HG03460 (cell line): ENCODE measurements around the gene HOXD1.

Experiments used
- ATAC-seq: cut with Tn5 transposase; IDR thresholded peaks from one replicate; pipeline ENCODE4 v1.9.1; 2021; ENCODE audit not compliant: unreplicated experiment

HOXD1 gene

DNA sequence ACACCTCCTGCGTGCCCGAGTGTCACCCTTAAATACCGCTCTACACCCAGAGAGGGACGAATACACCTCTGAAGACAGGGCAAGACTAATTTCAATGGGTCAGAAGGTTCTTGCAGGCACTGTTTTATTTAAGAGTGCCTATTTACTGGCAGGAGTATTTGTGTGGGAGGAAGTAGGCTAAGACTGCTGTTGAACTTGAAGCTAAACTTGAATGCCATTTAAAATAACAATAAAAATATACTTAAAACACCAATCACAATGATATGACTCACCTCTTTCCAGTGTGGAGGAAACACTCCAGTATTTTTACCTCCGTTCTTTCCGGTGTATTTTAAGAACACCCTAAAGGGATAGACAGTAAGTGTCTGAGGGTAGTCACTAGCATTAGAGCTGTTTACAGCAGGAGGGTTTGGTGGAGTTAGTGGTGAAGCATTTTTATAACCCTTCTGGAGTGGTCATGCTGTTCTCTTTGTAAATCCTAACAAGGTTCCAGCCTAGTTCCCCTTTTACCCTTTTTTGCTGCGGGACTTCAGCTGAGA lies 9.6 kb upstream of the HOXD1 start:
- ATAC-seq: no peak

DNA sequence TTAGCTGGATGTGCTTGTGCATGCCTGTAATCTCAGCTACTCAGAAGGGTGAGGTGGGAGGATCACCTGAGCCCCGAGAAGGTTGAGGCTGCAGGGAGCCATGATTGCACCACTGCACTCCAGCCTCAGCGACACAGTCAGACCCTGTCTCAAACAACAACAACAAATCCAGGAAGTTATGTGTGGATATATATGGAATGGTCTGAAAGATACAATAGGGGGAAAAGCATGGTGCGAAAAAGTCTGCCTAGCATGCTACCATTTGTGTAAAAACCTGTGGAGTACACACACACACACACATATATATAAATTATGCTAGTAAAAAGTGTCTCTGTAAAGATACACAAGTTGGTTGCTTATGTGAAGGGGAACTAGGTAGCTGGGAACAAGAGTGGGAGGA lies 6.9 kb upstream of the HOXD1 start:
- no peak for ATAC-seq

DNA sequence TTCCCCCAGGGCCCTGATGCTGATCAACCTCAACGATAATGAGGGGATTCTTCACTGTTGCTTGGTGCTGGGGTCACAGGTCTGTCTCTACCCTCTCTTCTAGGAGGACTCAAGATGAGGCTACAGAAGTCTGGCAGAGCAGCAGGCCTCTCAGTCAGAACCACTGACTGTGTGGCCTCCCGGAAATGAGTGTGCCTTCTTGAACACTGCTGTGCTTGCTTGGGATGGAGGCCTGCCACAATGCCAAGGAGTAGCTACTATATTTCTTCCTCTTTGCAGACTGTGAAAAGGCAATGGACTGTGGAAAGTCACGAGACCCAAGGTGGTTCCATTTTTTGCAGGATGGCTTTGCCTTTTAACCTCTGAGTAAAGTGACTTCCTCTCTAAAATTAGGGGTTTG lies 5.8 kb upstream of the HOXD1 start:
- ATAC-seq: no peak

DNA sequence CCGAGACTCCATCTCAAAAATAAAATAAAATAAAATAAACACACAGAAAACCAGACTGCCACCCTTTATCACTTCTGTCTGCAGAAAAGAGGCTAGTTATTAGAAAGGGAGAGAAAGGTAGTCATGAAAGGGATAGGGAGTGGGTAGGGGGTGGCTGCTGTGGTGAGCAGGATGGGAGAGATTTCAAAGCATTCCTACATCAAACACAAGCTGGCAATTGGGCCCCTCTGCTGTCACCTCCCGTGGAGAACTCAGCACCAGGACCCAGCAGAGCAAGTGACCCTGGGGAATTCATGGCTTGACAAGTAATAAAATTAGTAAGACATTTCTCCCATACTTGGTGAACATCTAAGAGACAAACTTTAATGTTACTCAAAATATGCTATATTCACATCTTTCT lies 3.7 kb upstream of the HOXD1 start:
- no peak for ATAC-seq

DNA sequence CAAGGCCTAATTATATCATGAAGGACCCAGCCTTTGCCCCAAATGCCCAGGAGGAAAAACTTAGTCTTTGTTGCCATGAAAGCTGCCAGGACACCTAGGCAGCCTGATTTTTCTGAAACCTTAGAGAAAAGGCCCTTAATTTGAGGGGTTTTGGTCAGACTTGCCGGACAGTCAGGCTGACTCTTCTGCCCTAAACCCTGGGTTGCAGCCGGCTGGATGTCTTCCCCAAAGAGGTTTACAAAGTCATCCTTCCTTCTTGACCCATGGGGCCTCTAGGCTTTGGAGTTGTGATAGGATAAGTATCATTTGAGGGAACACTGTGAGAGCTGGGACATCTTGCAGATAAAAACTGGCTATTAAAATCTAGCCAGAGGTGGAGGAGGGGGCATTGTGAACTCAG lies 2.4 kb upstream of the HOXD1 start:
- ATAC-seq: no peak

- ATAC-seq: no peak
Observed at GRCh38 chr2:176187200-176187898, 1.1 kb upstream of the HOXD1 start.

DNA sequence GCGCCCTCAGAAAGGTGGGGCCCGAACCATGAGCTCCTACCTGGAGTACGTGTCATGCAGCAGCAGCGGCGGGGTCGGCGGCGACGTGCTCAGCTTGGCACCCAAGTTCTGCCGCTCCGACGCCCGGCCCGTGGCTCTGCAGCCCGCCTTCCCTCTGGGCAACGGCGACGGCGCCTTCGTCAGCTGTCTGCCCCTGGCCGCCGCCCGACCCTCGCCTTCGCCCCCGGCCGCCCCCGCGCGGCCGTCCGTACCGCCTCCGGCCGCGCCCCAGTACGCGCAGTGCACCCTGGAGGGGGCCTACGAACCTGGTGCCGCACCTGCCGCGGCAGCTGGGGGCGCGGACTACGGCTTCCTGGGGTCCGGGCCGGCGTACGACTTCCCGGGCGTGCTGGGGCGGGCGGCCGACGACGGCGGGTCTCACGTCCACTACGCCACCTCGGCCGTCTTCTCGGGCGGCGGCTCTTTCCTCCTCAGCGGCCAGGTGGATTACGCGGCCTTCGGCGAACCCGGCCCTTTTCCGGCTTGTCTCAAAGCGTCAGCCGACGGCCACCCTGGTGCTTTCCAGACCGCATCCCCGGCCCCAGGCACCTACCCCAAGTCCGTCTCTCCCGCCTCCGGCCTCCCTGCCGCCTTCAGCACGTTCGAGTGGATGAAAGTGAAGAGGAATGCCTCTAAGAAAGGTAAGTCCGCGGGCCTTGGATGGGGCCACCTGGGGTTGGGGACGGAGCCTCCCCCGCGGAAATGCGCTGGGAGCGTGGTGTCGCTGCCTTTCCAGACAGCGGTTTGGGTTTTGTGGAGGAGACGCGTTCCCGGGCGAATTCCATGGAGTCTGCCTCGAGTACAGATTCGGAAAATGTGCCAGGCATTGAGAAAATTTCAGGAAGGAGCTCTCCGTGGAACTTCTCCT lies 559 bp downstream of the HOXD1 start:
- no peak for ATAC-seq

DNA sequence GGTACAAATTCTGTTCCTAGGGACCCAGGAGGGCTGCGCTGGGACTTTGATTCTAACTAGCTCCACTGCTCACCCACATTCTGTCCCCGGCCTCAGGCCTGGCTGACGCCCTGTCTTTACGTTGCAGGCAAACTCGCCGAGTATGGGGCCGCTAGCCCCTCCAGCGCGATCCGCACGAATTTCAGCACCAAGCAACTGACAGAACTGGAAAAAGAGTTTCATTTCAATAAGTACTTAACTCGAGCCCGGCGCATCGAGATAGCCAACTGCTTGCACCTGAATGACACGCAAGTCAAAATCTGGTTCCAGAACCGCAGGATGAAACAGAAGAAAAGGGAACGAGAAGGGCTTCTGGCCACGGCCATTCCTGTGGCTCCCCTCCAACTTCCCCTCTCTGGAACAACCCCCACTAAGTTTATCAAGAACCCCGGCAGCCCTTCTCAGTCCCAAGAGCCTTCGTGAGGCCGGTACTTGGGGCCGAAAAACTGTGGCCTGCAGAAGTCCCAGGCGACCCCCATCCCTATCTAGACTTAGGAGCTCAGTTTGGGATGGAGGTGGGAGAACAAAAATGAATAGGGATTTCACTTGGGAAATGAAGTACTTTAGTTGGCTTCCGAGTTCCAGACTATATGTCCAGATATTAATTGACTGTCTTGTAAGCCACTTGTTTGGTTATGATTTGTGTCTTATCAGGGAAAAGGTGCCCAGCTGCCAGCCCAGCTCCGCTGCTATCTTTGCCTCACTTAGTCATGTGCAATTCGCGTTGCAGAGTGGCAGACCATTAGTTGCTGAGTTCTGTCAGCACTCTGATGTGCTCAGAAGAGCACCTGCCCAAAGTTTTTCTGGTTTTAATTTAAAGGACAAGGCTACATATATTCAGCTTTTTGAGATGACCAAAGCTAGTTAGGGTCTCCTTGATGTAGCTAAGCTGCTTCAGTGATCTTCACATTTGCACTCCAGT lies 1.5 kb downstream of the HOXD1 start:
- ATAC-seq: no peak

DNA sequence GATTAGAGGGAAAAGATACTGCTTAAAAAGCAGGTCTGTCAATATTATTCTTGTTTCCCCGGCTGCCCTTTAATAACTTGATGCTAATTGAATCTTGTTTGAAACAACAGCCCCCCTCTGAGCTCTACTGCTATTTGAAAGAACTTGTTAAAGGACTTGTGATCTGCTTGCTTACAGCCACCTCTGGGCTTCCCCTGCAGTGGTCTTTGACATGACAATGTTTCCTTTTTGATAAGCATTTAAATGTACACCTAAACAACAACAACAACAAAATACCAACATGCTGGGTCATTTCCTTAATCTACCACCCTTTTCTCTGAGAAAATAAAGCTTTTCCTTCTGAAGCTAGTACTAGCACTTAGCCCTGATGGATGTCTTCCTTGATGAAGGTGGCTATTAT lies 3.9 kb downstream of the HOXD1 start:
- ATAC-seq: no peak

DNA sequence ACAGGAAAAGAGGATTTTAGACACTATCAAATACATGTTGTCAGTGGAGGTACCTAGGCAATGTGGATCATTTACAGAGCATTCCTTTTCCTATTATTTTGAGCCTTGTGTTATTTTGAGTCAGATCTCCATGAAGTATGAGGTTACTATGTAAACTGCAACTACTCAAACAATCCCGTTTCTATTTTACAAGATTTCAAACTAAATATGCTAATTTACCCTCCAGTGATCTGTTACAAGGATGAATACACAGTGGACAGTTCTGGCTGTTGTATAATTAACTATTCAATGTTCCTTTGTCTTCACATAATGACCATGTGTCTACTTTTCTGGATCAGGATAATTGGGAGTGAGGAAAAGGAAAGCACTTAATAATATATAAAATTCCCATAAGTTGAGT lies 4.6 kb downstream of the HOXD1 start:
- ATAC-seq: no peak

DNA sequence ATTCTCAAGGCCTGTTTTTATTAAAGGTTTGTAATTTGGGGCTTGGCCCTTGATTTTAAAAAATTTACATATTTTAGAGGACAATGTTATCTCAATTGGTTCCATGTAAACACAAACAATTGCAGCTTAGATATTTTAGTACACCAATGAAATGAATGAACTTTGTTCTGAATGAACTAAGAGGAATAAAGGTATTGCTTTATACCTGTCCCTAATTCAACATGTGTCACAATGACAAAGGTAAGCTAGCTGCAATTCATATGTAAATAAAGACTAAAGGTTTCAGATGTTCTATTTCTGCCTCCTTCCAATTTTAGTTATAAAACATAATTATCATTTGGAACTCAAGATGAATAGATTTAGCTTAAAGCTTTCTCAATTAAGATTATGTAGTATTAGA lies 11.4 kb downstream of the HOXD1 start:
- ATAC-seq: no peak

DNA sequence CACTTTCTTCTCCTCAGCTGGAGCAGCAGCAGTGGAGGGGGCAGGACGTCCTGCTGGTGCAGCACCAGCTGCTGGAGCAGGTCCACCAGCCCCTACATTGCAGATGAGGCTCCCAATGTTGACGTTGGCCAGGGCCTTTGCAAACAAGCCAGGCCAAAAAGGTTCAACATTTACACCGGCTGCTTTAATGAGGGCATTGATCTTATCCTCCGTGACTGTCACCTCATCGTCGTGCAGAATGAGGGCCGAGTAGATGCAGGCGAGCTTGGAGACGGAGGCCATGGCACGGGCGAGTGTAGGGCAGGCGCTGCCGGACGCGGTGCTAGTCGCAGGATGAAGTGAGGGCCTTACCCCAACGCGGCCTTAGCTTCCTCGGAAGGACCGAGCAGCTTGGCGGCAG lies 12.5 kb downstream of the HOXD1 start:
- no peak for ATAC-seq

DNA sequence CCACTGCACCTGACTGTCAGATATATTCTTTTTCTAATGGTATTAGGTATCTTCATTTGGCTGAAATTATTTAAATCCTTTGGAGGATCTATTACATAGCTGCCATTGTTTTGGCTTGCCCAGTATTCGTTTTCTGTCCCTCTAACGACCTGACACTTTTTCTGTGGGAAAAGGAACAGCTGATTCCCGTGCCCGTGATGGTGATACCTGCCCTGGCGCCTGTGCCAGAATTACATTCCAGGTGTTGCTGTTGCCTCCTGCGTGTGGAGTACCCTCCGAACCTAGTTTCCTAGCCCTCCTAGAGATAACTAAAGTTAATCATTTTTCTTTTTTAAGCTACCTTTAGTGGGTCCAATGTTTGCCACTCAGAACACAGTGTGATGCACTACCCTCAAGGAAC lies 14.0 kb downstream of the HOXD1 start:
- ATAC-seq: no peak

- no peak for ATAC-seq
Observed at GRCh38 chr2:176205126-176205525, 16.7 kb downstream of the HOXD1 start.

DNA sequence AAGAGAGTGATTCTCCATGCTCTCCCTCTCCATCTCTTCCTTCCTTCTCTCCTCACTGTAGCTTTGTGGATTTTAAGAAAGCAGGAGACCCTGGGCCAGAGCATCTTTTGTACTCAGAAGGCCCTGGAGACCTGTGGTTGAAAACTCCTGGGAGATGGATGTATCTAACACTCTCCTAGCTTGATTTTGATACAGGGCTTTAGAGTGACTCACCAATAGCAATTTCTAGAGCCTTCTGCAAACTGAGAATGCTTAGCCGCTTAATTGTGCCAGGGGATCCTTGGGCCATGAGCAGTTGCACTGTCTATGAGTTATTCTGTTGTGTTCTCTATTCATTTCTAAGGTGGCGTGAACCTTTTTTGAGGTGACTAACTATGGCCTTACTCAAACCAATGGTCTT lies 17.7 kb downstream of the HOXD1 start:
- no peak for ATAC-seq

- ATAC-seq: no peak
Observed at GRCh38 chr2:176206682-176207081, 18.2 kb downstream of the HOXD1 start.

DNA sequence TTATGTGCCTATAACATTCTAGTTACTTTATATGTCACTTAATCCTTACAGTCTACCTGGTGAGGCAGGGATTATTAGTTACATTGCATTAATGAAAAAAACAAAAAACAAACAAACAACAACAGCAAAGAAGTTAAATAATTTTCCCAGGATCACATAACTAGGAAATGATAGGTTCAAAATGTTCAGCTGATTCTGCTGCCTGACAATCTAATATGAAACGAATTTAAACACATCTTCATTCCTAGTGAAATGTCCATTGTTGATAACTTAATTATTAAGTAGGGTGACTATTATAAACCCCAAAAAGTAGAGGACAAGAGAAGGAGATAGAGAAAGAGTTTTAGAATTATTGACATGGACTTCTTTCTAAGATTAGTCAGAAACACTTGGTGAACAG lies 22.6 kb downstream of the HOXD1 start:
- ATAC-seq: no peak

GRCh38 chr2:176212276-176212675 lies 23.8 kb downstream of the HOXD1 start:
- no peak for ATAC-seq

- no peak for ATAC-seq
Observed at GRCh38 chr2:176213406-176213805, 24.9 kb downstream of the HOXD1 start.

GRCh38 chr2:176227874-176228273 lies 39.4 kb downstream of the HOXD1 start:
- ATAC-seq: no peak

- no peak for ATAC-seq
Observed at GRCh38 chr2:176234156-176234555, 45.7 kb downstream of the HOXD1 start.
